Mammary epithelial cell (primary cell): ENCODE measurements around the gene MEIKIN.

Experiments used
- CTCF ChIP-seq, 2 donors: IDR thresholded peaks in 1 of 2; conservative IDR thresholded peaks in 1 of 2; 2 replicates each; pipeline ENCODE4 v1.5.1; 2011 to 2012; ENCODE audit warnings: inconsistent platforms in 2 of 2, low read length in 2 of 2, mild to moderate bottlenecking in 2 of 2, control low read depth in 1 of 2, low read depth in 1 of 2; ENCODE audit not compliant: insufficient read depth in 1 of 2; ENCODE audit errors: extremely low read depth in 1 of 2
- EZH2 ChIP-seq: IDR thresholded peaks from 2 replicates; pipeline ENCODE4 v1.6.1; 2012; ENCODE audit warnings: low read length, inconsistent platforms, borderline replicate concordance

GRCh38 chr5:131792896-131793295 is 152.6 kb downstream of the MEIKIN start:
- TF ChIP-seq CTCF (conservative IDR thresholded peaks at IDR 0.05 in 1 of 2, IDR thresholded peaks at IDR 0.05 in 1 of 2; ENCODE audit: extremely low read depth in 1 of 2, insufficient read depth in 1 of 2, low read depth in 1 of 2, low read length in 2 of 2), result no peak
- no peak for TF ChIP-seq EZH2
